Thymus (tissue), 11 donors: ENCODE measurements around the gene PGRMC2. TPM values are rescaled to one million over a fixed set of nuclear protein-coding genes. Genes with fewer than 3 reads are reported as not detected.

Source experiments
- DNase-seq, 9 donors: peaks; one replicate each; pipeline ENCODE4 v3.0.0-alpha.2; 2013; ENCODE audit warnings: low spot score in 9 of 9, low read depth in 6 of 9, missing footprints in 1 of 9
- H3K27ac ChIP-seq, 2 donors: one replicate each; pipeline ENCODE4 v1.5.1; 2013; ENCODE audit warnings: control low read depth in 1 of 2, low read depth in 1 of 2, low read length in 1 of 2, mild to moderate bottlenecking in 1 of 2, moderate library complexity in 1 of 2
- H3K27me3 ChIP-seq, 2 donors: one replicate each; pipeline ENCODE4 v1.5.1; 2013; ENCODE audit warnings: low read length in 1 of 2; ENCODE audit not compliant: control insufficient read depth in 2 of 2, insufficient read depth in 1 of 2
- H3K36me3 ChIP-seq, 2 donors: one replicate each; pipeline ENCODE4 v1.5.1; 2013; ENCODE audit warnings: low read length in 1 of 2, mild to moderate bottlenecking in 1 of 2, moderate library complexity in 1 of 2; ENCODE audit not compliant: control insufficient read depth in 2 of 2, insufficient read depth in 2 of 2
- H3K4me1 ChIP-seq, 2 donors: one replicate each; pipeline ENCODE4 v1.5.1; 2013; ENCODE audit warnings: low read length in 2 of 2; ENCODE audit not compliant: control insufficient read depth in 2 of 2, insufficient read depth in 2 of 2
- H3K4me3 ChIP-seq, 2 donors: one replicate each; pipeline ENCODE4 v1.5.1; 2013; ENCODE audit warnings: low read length in 2 of 2, control low read depth in 1 of 2, mild to moderate bottlenecking in 1 of 2
- H3K9me3 ChIP-seq, 2 donors: one replicate each; pipeline ENCODE4 v1.5.1; 2013; ENCODE audit warnings: low read length in 1 of 2, mild to moderate bottlenecking in 1 of 2; ENCODE audit not compliant: control insufficient read depth in 2 of 2, insufficient read depth in 1 of 2
- WGBS: extraction: QIAGEN DNeasy Blood & Tissue Kit; methylation state at CpG from one replicate; pipeline ENCODE4 v1.1.7; 2013; 5-methylcytosine and 5-hydroxymethylcytosine counted together
- polyA plus RNA-seq: library from polyadenylated mRNA; stranded (reverse); fragments of 200-250 nt; gene quantifications from one replicate; pipeline ENCODE4 v1.2.3, GENCODE V29; 2013
- total RNA-seq: library from RNA; stranded (reverse); fragments of 120-200 nt; gene quantifications from one replicate; pipeline ENCODE4 v1.2.4, GENCODE V29; 2013
- donor health status: healthy.

PGRMC2 gene
- total and polyA plus RNA-seq, 2 donors = 7.5 to 34.1 TPM

GRCh38 chr4:128225148-128225547 lies 62.5 kb downstream of the PGRMC2 start:
- H3K27ac ChIP-seq = no peak overlapping the region
- H3K36me3 ChIP-seq = no peaks in the 10 kb centered on the region
- no peak for DNase-seq
- H3K4me1 ChIP-seq = no peaks in the 10 kb centered on the region
- H3K9me3 ChIP-seq = no peaks in the 10 kb centered on the region
- H3K27me3 ChIP-seq = no peaks in the 10 kb centered on the region
- 91% methylated on average over 2 of the region's 2 CpGs for WGBS
- no peak overlapping the region for H3K4me3 ChIP-seq

- Histone ChIP-seq H3K4me1 (no peaks in the 10 kb centered on the region), H3K4me3 (no peak overlapping the region), H3K27me3 (no peaks in the 10 kb centered on the region), H3K27ac (no peak overlapping the region), H3K36me3 (no peaks in the 10 kb centered on the region), H3K9me3 (no peaks in the 10 kb centered on the region)
- no peak for DNase-seq
These were observed 66.0 kb downstream of the PGRMC2 start for GRCh38 chr4:128221586-128221985.

GRCh38 chr4:128220286-128221235 lies 67.1 kb downstream of the PGRMC2 start:
- no peaks in the 10 kb centered on the region for H3K27me3 ChIP-seq
- H3K27ac ChIP-seq = no peak overlapping the region
- WGBS = 54% methylated on average over 8 of the region's 8 CpGs
- no peaks in the 10 kb centered on the region for H3K36me3 ChIP-seq
- no peaks in the 10 kb centered on the region for H3K9me3 ChIP-seq
- DNase-seq = peak in 1 of 9 donors; percentile 14
- H3K4me1 ChIP-seq = no peaks in the 10 kb centered on the region
- H3K4me3 ChIP-seq = no peak overlapping the region

Other genes starting within 250 kb of the PGRMC2 start
- 16.5 TPM for gene LARP1B, start 226.5 kb downstream of the PGRMC2 start, total RNA-seq
- 12.5 TPM for gene LARP1B, start 226.5 kb downstream of the PGRMC2 start, polyA plus RNA-seq